ENCODE measurements around the gene SPTAN1.

DNA sequence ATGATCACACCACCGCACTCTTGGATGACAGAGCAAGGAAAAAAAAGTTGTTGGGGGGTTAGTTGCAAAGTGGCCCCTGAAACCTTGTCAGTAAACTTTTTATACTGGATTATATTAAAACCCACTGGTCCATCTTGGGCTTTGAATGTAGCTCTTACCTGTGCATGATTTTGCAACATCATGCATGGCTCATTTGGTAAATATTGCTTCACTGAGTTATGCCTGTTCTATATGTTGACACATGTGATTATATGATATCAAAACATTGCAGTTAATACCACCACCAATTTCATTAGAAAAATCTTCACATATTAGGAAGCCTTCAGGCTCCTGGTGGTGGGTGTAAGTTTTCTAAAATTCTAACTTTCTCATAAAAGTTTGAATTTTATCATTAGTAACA is 62.3 kb downstream of the SPTAN1 start:
- TF ChIP-seq, protein P1, sequence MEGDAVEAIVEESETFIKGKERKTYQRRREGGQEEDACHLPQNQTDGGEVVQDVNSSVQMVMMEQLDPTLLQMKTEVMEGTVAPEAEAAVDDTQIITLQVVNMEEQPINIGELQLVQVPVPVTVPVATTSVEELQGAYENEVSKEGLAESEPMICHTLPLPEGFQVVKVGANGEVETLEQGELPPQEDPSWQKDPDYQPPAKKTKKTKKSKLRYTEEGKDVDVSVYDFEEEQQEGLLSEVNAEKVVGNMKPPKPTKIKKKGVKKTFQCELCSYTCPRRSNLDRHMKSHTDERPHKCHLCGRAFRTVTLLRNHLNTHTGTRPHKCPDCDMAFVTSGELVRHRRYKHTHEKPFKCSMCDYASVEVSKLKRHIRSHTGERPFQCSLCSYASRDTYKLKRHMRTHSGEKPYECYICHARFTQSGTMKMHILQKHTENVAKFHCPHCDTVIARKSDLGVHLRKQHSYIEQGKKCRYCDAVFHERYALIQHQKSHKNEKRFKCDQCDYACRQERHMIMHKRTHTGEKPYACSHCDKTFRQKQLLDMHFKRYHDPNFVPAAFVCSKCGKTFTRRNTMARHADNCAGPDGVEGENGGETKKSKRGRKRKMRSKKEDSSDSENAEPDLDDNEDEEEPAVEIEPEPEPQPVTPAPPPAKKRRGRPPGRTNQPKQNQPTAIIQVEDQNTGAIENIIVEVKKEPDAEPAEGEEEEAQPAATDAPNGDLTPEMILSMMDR (IDR thresholded peaks at IDR 0.05 in 2 of 3, conservative IDR thresholded peaks at IDR 0.05 in 1 of 3; ENCODE audit: borderline replicate concordance in 1 of 3, insufficient read depth in 1 of 3, low read depth in 2 of 3, low read length in 2 of 3): no peak
- no peak for TF ChIP-seq POLR2A (IDR thresholded peaks at IDR 0.05; ENCODE audit: borderline replicate concordance, extremely low read depth, insufficient read depth, insufficient read length)
